Mesendoderm (in vitro differentiated cells): ENCODE data around the gene PAX5.

Source experiments
- DNase-seq: peaks from one replicate; pipeline ENCODE4 v3.0.0; 2013
- H2AK5ac ChIP-seq: 2 replicates; pipeline ENCODE4 v1.6.1; 2013; ENCODE audit warnings: low read length, inconsistent platforms
- H2BK120ac ChIP-seq: 2 replicates; pipeline ENCODE4 v1.6.1; 2013; ENCODE audit warnings: low read depth, mild to moderate bottlenecking, low read length, moderate library complexity, mixed read lengths
- H2BK15ac ChIP-seq: replicated peaks from 2 replicates; pipeline ENCODE4 v1.6.1; 2013; ENCODE audit warnings: low read depth, mild to moderate bottlenecking, moderate library complexity
- H2BK5ac ChIP-seq: 2 replicates; pipeline ENCODE4 v1.6.1; 2013; ENCODE audit warnings: low read length, inconsistent platforms
- H3K18ac ChIP-seq: 2 replicates; pipeline ENCODE4 v1.6.1; 2013; ENCODE audit warnings: mild to moderate bottlenecking, low read length, mixed read lengths
- H3K23ac ChIP-seq: one replicate; pipeline ENCODE4 v1.6.1; 2013; ENCODE audit warnings: low read length
- H3K27ac ChIP-seq: 2 replicates; pipeline ENCODE4 v1.5.1; 2013; ENCODE audit warnings: low read depth, mild to moderate bottlenecking, inconsistent platforms, low read length, moderate library complexity
- H3K27me3 ChIP-seq: 2 replicates; pipeline ENCODE4 v1.6.1; 2013; ENCODE audit warnings: low read length, control low read depth, mild to moderate bottlenecking, inconsistent platforms; ENCODE audit not compliant: insufficient read depth, poor library complexity
- H3K36me3 ChIP-seq: 2 replicates; pipeline ENCODE4 v1.6.1; 2013; ENCODE audit warnings: low read length, inconsistent platforms; ENCODE audit not compliant: control insufficient read depth, insufficient read depth
- H3K4ac ChIP-seq: one replicate; pipeline ENCODE4 v1.6.1; 2013; ENCODE audit warnings: low read depth, mild to moderate bottlenecking, low read length, moderate library complexity
- H3K4me1 ChIP-seq: 2 replicates; pipeline ENCODE4 v1.6.1; 2013; ENCODE audit warnings: low read depth, low read length, inconsistent platforms; ENCODE audit not compliant: control insufficient read depth
- H3K4me2 ChIP-seq: 2 replicates; pipeline ENCODE4 v1.6.1; 2013; ENCODE audit warnings: low read length
- H3K4me3 ChIP-seq: 2 replicates; pipeline ENCODE4 v1.5.1; 2013; ENCODE audit warnings: mild to moderate bottlenecking, low read length
- H3K56ac ChIP-seq: one replicate; pipeline ENCODE4 v1.6.1; 2013; ENCODE audit warnings: low read length
- H3K79me1 ChIP-seq: 2 replicates; pipeline ENCODE4 v1.6.1; 2013; ENCODE audit warnings: low read length, inconsistent platforms
- H3K79me2 ChIP-seq: 2 replicates; pipeline ENCODE4 v1.6.1; 2013; ENCODE audit warnings: mild to moderate bottlenecking, low read length; ENCODE audit not compliant: control insufficient read depth, insufficient read depth
- H3K9ac ChIP-seq: 2 replicates; pipeline ENCODE4 v1.6.1; 2013; ENCODE audit warnings: low read length, inconsistent platforms
- H4K5ac ChIP-seq: one replicate; pipeline ENCODE4 v1.6.1; 2013; ENCODE audit warnings: low read length
- H4K8ac ChIP-seq: one replicate; pipeline ENCODE4 v1.6.1; 2013; ENCODE audit warnings: low read depth, mild to moderate bottlenecking, control low read depth, low read length, moderate library complexity
- WGBS: extraction: QIAGEN DNeasy Blood & Tissue Kit; methylation state at CpG from one replicate; pipeline ENCODE4 v1.1.7; 2013; ENCODE audit warnings: low lambda C conversion rate, missing lambda C conversion rate; ENCODE audit not compliant: insufficient coverage; ENCODE audit errors: extremely low coverage; 5-methylcytosine and 5-hydroxymethylcytosine counted together

Gene PAX5

GRCh38 chr9:36976371-36977030 is 57.6 kb downstream of the PAX5 start:
- H3K18ac ChIP-seq: no peak overlapping the region
- no peaks in the 10 kb centered on the region for H3K79me2 ChIP-seq
- no peak overlapping the region for H4K8ac ChIP-seq
- H2AK5ac ChIP-seq: no peak overlapping the region
- no CpG with 5 or more reads among the region's 10 CpGs for WGBS
- no peak overlapping the region for H2BK15ac ChIP-seq
- no peak overlapping the region for H4K5ac ChIP-seq
- no peak overlapping the region for H3K56ac ChIP-seq
- H3K36me3 ChIP-seq: no peaks in the 10 kb centered on the region
- H3K4me3 ChIP-seq: no peak overlapping the region
- no peak overlapping the region for H2BK120ac ChIP-seq
- H3K4ac ChIP-seq: no peak overlapping the region
- H3K27me3 ChIP-seq: no peaks in the 10 kb centered on the region
- H3K79me1 ChIP-seq: no peaks in the 10 kb centered on the region
- H3K27ac ChIP-seq: no peak overlapping the region
- H3K23ac ChIP-seq: no peak overlapping the region
- H3K9ac ChIP-seq: no peak overlapping the region
- no peaks in the 10 kb centered on the region for H3K4me1 ChIP-seq
- no peak overlapping the region for H2BK5ac ChIP-seq
- DNase-seq: no peak
- H3K4me2 ChIP-seq: no peak overlapping the region

- no peak overlapping the region for H4K8ac ChIP-seq
- no peaks in the 10 kb centered on the region for H3K27me3 ChIP-seq
- H2BK15ac ChIP-seq: no peak overlapping the region
- DNase-seq: no peak
- H3K4me2 ChIP-seq: no peak overlapping the region
- H3K4me1 ChIP-seq: no peaks in the 10 kb centered on the region
- H3K27ac ChIP-seq: no peak overlapping the region
- H3K79me1 ChIP-seq: no peaks in the 10 kb centered on the region
- no peak overlapping the region for H3K23ac ChIP-seq
- H3K4me3 ChIP-seq: no peak overlapping the region
- H3K9ac ChIP-seq: no peak overlapping the region
- no CpG with 5 or more reads among the region's 7 CpGs for WGBS
- no peaks in the 10 kb centered on the region for H3K79me2 ChIP-seq
- H3K56ac ChIP-seq: no peak overlapping the region
- H3K36me3 ChIP-seq: no peaks in the 10 kb centered on the region
- H2BK5ac ChIP-seq: no peak overlapping the region
- H3K18ac ChIP-seq: no peak overlapping the region
- no peak overlapping the region for H4K5ac ChIP-seq
- no peak overlapping the region for H2BK120ac ChIP-seq
- H3K4ac ChIP-seq: no peak overlapping the region
- H2AK5ac ChIP-seq: no peak overlapping the region
Observed at GRCh38 chr9:36974731-36975130, 59.3 kb downstream of the PAX5 start.

GRCh38 chr9:36971935-36972488 is 62.1 kb downstream of the PAX5 start:
- H3K56ac ChIP-seq: no peak overlapping the region
- no peak overlapping the region for H3K4ac ChIP-seq
- H3K4me2 ChIP-seq: no peak overlapping the region
- H3K27me3 ChIP-seq: no peaks in the 10 kb centered on the region
- WGBS: no CpG with 5 or more reads among the region's 4 CpGs
- H2BK5ac ChIP-seq: no peak overlapping the region
- H3K79me2 ChIP-seq: no peaks in the 10 kb centered on the region
- H3K23ac ChIP-seq: no peak overlapping the region
- H4K8ac ChIP-seq: no peak overlapping the region
- no peak overlapping the region for H3K18ac ChIP-seq
- H3K36me3 ChIP-seq: no peaks in the 10 kb centered on the region
- H2AK5ac ChIP-seq: no peak overlapping the region
- no peak for DNase-seq
- no peak overlapping the region for H2BK120ac ChIP-seq
- H3K79me1 ChIP-seq: no peaks in the 10 kb centered on the region
- H3K9ac ChIP-seq: no peak overlapping the region
- no peak overlapping the region for H3K4me3 ChIP-seq
- H3K4me1 ChIP-seq: no peaks in the 10 kb centered on the region
- no peak overlapping the region for H2BK15ac ChIP-seq
- no peak overlapping the region for H4K5ac ChIP-seq
- H3K27ac ChIP-seq: no peak overlapping the region

GRCh38 chr9:36970007-36970888 is 63.8 kb downstream of the PAX5 start:
- H3K4me2 ChIP-seq: no peak overlapping the region
- H3K4me1 ChIP-seq: no peaks in the 10 kb centered on the region
- no peak overlapping the region for H4K8ac ChIP-seq
- H3K18ac ChIP-seq: no peak overlapping the region
- H2BK120ac ChIP-seq: no peak overlapping the region
- H3K79me1 ChIP-seq: no peaks in the 10 kb centered on the region
- H3K27me3 ChIP-seq: no peaks in the 10 kb centered on the region
- H4K5ac ChIP-seq: no peak overlapping the region
- no peaks in the 10 kb centered on the region for H3K36me3 ChIP-seq
- no CpG with 5 or more reads among the region's 9 CpGs for WGBS
- H3K56ac ChIP-seq: no peak overlapping the region
- H2BK5ac ChIP-seq: no peak overlapping the region
- no peak overlapping the region for H3K4me3 ChIP-seq
- no peak overlapping the region for H3K4ac ChIP-seq
- no peak overlapping the region for H3K23ac ChIP-seq
- H2AK5ac ChIP-seq: no peak overlapping the region
- H3K27ac ChIP-seq: no peak overlapping the region
- no peak overlapping the region for H3K9ac ChIP-seq
- H3K79me2 ChIP-seq: no peaks in the 10 kb centered on the region
- no peak for DNase-seq
- no peak overlapping the region for H2BK15ac ChIP-seq

- DNase-seq: no peak
- H3K23ac ChIP-seq: no peak overlapping the region
- H3K27ac ChIP-seq: no peak overlapping the region
- H4K5ac ChIP-seq: no peak overlapping the region
- no peak overlapping the region for H3K9ac ChIP-seq
- no CpG with 5 or more reads among the region's 11 CpGs for WGBS
- H2BK15ac ChIP-seq: no peak overlapping the region
- H4K8ac ChIP-seq: no peak overlapping the region
- H2AK5ac ChIP-seq: no peak overlapping the region
- H3K4ac ChIP-seq: no peak overlapping the region
- no peak overlapping the region for H3K18ac ChIP-seq
- no peak overlapping the region for H3K4me2 ChIP-seq
- no peak overlapping the region for H2BK120ac ChIP-seq
- no peak overlapping the region for H2BK5ac ChIP-seq
- no peaks in the 10 kb centered on the region for H3K36me3 ChIP-seq
- no peaks in the 10 kb centered on the region for H3K27me3 ChIP-seq
- H3K56ac ChIP-seq: no peak overlapping the region
- H3K4me3 ChIP-seq: no peak overlapping the region
- H3K79me1 ChIP-seq: no peaks in the 10 kb centered on the region
- no peaks in the 10 kb centered on the region for H3K79me2 ChIP-seq
- H3K4me1 ChIP-seq: no peaks in the 10 kb centered on the region
Observed at GRCh38 chr9:36969216-36969771, 64.8 kb downstream of the PAX5 start.
